ENCODE measurements around the gene CDC73.

CDC73 gene

GRCh38 chr1:193111641-193112090, 10.2 kb upstream of the CDC73 start:
- Histone ChIP-seq H2AFZ (ENCODE audit: low read depth, low read length, severe bottlenecking) (no peak overlapping the region), H3K27me3 (ENCODE audit: low read length) (no peaks in the 10 kb centered on the region), H4K20me1 (ENCODE audit: low read depth, low read length) (no peaks in the 10 kb centered on the region), H3K4me2 (ENCODE audit: low read depth, low read length, poor library complexity, severe bottlenecking) (no peak overlapping the region), H3K9ac (ENCODE audit: low read length) (no peak overlapping the region), H3K9me3 (ENCODE audit: insufficient read depth, low read length) (no peaks in the 10 kb centered on the region), H3K36me3 (ENCODE audit: low read length) (no peaks in the 10 kb centered on the region), H3K27ac (ENCODE audit: low read depth, low read length) (no peak overlapping the region), H3K79me2 (ENCODE audit: insufficient read depth, low read length) (no peaks in the 10 kb centered on the region), H3K4me3 (ENCODE audit: insufficient read depth, low read length, poor library complexity, severe bottlenecking) (no peak overlapping the region), H3K9me2 (replicated peaks; ENCODE audit: insufficient read depth, low read length) (no peaks in the 10 kb centered on the region), H3F3A (ENCODE audit: insufficient read depth) (no peaks in the 10 kb centered on the region)
- TF ChIP-seq CTCF (IDR thresholded peaks at IDR 0.05; ENCODE audit: insufficient read depth, low read length, poor library complexity, severe bottlenecking) = no peak
- no peak for TF ChIP-seq EZH2phosphoT487 (conservative IDR thresholded peaks at IDR 0.05; ENCODE audit: low read length)

- no peaks in the 10 kb centered on the region for H4K20me1 ChIP-seq (ENCODE audit: low read depth, low read length)
- no peaks in the 10 kb centered on the region; the same call in 1 of the 2 replicates for H3F3A ChIP-seq (ENCODE audit: insufficient read depth)
- H3K4me2 ChIP-seq (ENCODE audit: low read depth, low read length, poor library complexity, severe bottlenecking) = no peak overlapping the region
- no peak overlapping the region for H3K4me3 ChIP-seq (ENCODE audit: insufficient read depth, low read length, poor library complexity, severe bottlenecking)
- H3K9me3 ChIP-seq (ENCODE audit: insufficient read depth, low read length) = no peaks in the 10 kb centered on the region
- no peaks in the 10 kb centered on the region for H3K36me3 ChIP-seq (ENCODE audit: low read length)
- no peaks in the 10 kb centered on the region for H3K9me2 ChIP-seq (replicated peaks; ENCODE audit: insufficient read depth, low read length)
- H3K27ac ChIP-seq (ENCODE audit: low read depth, low read length) = no peak overlapping the region
- H3K79me2 ChIP-seq (ENCODE audit: insufficient read depth, low read length) = no peaks in the 10 kb centered on the region
- H2AFZ ChIP-seq (ENCODE audit: low read depth, low read length, severe bottlenecking) = no peak overlapping the region
- no peaks in the 10 kb centered on the region for H3K27me3 ChIP-seq (ENCODE audit: low read length)
- H3K9ac ChIP-seq (ENCODE audit: low read length) = no peak overlapping the region
- TF ChIP-seq EZH2phosphoT487 (conservative IDR thresholded peaks at IDR 0.05; ENCODE audit: low read length) (no peak), CTCF (IDR thresholded peaks at IDR 0.05; ENCODE audit: insufficient read depth, low read length, poor library complexity, severe bottlenecking) (no peak)
These were observed 8.4 kb upstream of the CDC73 start for GRCh38 chr1:193113258-193113991.

- H2AFZ ChIP-seq (ENCODE audit: low read depth, low read length, severe bottlenecking) = no peak overlapping the region
- H3K9me2 ChIP-seq (replicated peaks; ENCODE audit: insufficient read depth, low read length) = no peaks in the 10 kb centered on the region
- H3K4me3 ChIP-seq (ENCODE audit: insufficient read depth, low read length, poor library complexity, severe bottlenecking) = no peak overlapping the region
- H3K4me2 ChIP-seq (ENCODE audit: low read depth, low read length, poor library complexity, severe bottlenecking) = no peak overlapping the region
- H4K20me1 ChIP-seq (ENCODE audit: low read depth, low read length) = no peaks in the 10 kb centered on the region
- TF ChIP-seq EZH2phosphoT487 (conservative IDR thresholded peaks at IDR 0.05; ENCODE audit: low read length) = no peak
- TF ChIP-seq CTCF (IDR thresholded peaks at IDR 0.05; ENCODE audit: insufficient read depth, low read length, poor library complexity, severe bottlenecking) = no peak
- no peaks in the 10 kb centered on the region; the same call in 1 of the 2 replicates for H3F3A ChIP-seq (ENCODE audit: insufficient read depth)
- no peak overlapping the region for H3K9ac ChIP-seq (ENCODE audit: low read length)
- H3K9me3 ChIP-seq (ENCODE audit: insufficient read depth, low read length) = no peaks in the 10 kb centered on the region
- no peaks in the 10 kb centered on the region for H3K79me2 ChIP-seq (ENCODE audit: insufficient read depth, low read length)
- H3K27me3 ChIP-seq (ENCODE audit: low read length) = no peaks in the 10 kb centered on the region
- no peak overlapping the region for H3K27ac ChIP-seq (ENCODE audit: low read depth, low read length)
- H3K36me3 ChIP-seq (ENCODE audit: low read length) = no peaks in the 10 kb centered on the region
These were observed 7.9 kb upstream of the CDC73 start for GRCh38 chr1:193113992-193114332.

All from SU-DHL-6 (cell line).